H1 (cell line): Measurements from ENCODE around the gene CAMKMT. TPM values are rescaled to one million over a fixed set of nuclear protein-coding genes. Genes with fewer than 3 reads are reported as not detected.

Source experiments
- CTCF ChIA-PET: fragments of 300-600 bp; sonication (Branson Sonifier 250); formaldehyde crosslinking; loops from one replicate; lab custom pipeline; 2021; ENCODE audit not compliant: partially characterized antibody; lab: Charles Lee
- POLR2A ChIA-PET: fragments of 300-600 bp; sonication (Branson Sonifier 250); formaldehyde crosslinking; loops from one replicate; lab custom pipeline; 2021; ENCODE audit warnings: inconsistent platforms; ENCODE audit not compliant: partially characterized antibody; lab: Charles Lee
- DNase-seq, 2 experiments: peaks; one replicate each; pipeline versions ENCODE4 v3.0.0 to v3.0.0-alpha.2; 2010 to 2022; ENCODE audit warnings: low spot score in 2 of 2, low read depth in 1 of 2, mixed read lengths in 1 of 2
- FAIRE-seq: peaks from 2 replicates; lab custom pipeline; 2011; peaks lifted over from hg19 to GRCh38; lab: Jason Lieb, UNC
- H2AFZ ChIP-seq: 2 replicates; pipeline ENCODE4 v1.8.1; 2012; ENCODE audit warnings: low read length, inconsistent platforms
- H2AK5ac ChIP-seq: 2 replicates; pipeline ENCODE4 v1.6.1; 2013; ENCODE audit warnings: low read depth, low read length
- H2BK120ac ChIP-seq: replicated peaks from 2 replicates; pipeline ENCODE3; 2013; ENCODE audit warnings: low read depth, low read length, inconsistent platforms
- H2BK12ac ChIP-seq: 2 replicates; pipeline ENCODE4 v1.6.1; 2013; ENCODE audit warnings: low read depth, low read length
- H2BK15ac ChIP-seq: 2 replicates; pipeline ENCODE4 v1.6.1; 2013; ENCODE audit warnings: low read length
- H2BK20ac ChIP-seq: 2 replicates; pipeline ENCODE4 v1.6.1; 2013; ENCODE audit warnings: low read length
- H2BK5ac ChIP-seq: 2 replicates; pipeline ENCODE4 v1.6.1; 2013; ENCODE audit warnings: low read depth, low read length
- H3K14ac ChIP-seq: 2 replicates; pipeline ENCODE4 v1.6.1; 2013; ENCODE audit warnings: inconsistent platforms; ENCODE audit not compliant: insufficient read length
- H3K18ac ChIP-seq: 2 replicates; pipeline ENCODE4 v1.6.1; 2013; ENCODE audit warnings: low read length; ENCODE audit errors: extremely low read depth
- H3K23ac ChIP-seq: 2 replicates; pipeline ENCODE4 v1.6.1; 2013; ENCODE audit warnings: inconsistent platforms; ENCODE audit not compliant: insufficient read length
- H3K23me2 ChIP-seq: 2 replicates; pipeline ENCODE4 v1.6.1; 2013; ENCODE audit warnings: low read depth, low read length
- H3K27ac ChIP-seq: 2 replicates; pipeline ENCODE4 v1.6.1; 2011; ENCODE audit warnings: low read depth, low read length, inconsistent platforms
- H3K27me3 ChIP-seq, 4 experiments: replicated peaks in 1 of 4; 1 replicate in 1 of 4; 2 replicates in 3 of 4; pipeline versions ENCODE4 v1.6.1 to v1.8.1; 2011 to 2013; ENCODE audit warnings: low read length in 3 of 4, mild to moderate bottlenecking in 3 of 4, inconsistent platforms in 2 of 4, mixed read lengths in 2 of 4, moderate library complexity in 1 of 4; ENCODE audit not compliant: control insufficient read depth in 3 of 4, insufficient read depth in 3 of 4; ENCODE audit errors: extremely low read depth in 1 of 4
- H3K36me3 ChIP-seq, 4 experiments: 2 replicates each; pipeline versions ENCODE4 v1.6.1 to v1.8.1; 2011 to 2013; ENCODE audit warnings: mild to moderate bottlenecking in 4 of 4, low read length in 3 of 4, moderate library complexity in 2 of 4, control low read depth in 1 of 4, inconsistent platforms in 1 of 4; ENCODE audit not compliant: insufficient read depth in 4 of 4, control insufficient read depth in 2 of 4
- H3K4ac ChIP-seq: replicated peaks from 2 replicates; pipeline ENCODE3; 2013; ENCODE audit warnings: low read length, low read depth, mixed read lengths, inconsistent platforms; ENCODE audit not compliant: insufficient read length
- H3K4me1 ChIP-seq, 4 experiments: replicated peaks in 1 of 4; 1 replicate in 1 of 4; 2 replicates in 3 of 4; pipeline versions ENCODE4 v1.6.1 to v1.8.1; 2011 to 2013; ENCODE audit warnings: low read length in 3 of 4, inconsistent platforms in 2 of 4, mixed read lengths in 1 of 4; ENCODE audit not compliant: insufficient read depth in 4 of 4, control insufficient read depth in 3 of 4
- H3K4me2 ChIP-seq, 2 experiments: 2 replicates each; pipeline versions ENCODE4 v1.6.1 to v1.8.1; 2011 to 2013; ENCODE audit warnings: low read depth in 2 of 2, low read length in 2 of 2, control low read depth in 1 of 2, inconsistent platforms in 1 of 2, mild to moderate bottlenecking in 1 of 2; ENCODE audit not compliant: insufficient read depth in 1 of 2
- H3K4me3 ChIP-seq, 4 experiments: fragments of 200-600, 300-600 bp in 1 of 4; sonication (generic), shearing (Covaris generic), sonication (Bioruptor Twin) in 1 of 4; 2 replicates each; pipeline versions ENCODE4 v1.5.1 to v1.8.1; 2011 to 2016; ENCODE audit warnings: low read length in 4 of 4, low read depth in 3 of 4, control low read depth in 2 of 4, inconsistent platforms in 2 of 4, mild to moderate bottlenecking in 2 of 4, mixed read lengths in 1 of 4, moderate library complexity in 1 of 4; ENCODE audit not compliant: insufficient read depth in 2 of 4; ENCODE audit errors: extremely low read depth in 1 of 4
- H3K56ac ChIP-seq: replicated peaks from 2 replicates; pipeline ENCODE3; 2013; ENCODE audit warnings: low read depth, mild to moderate bottlenecking, mixed read lengths, low read length, inconsistent platforms; ENCODE audit not compliant: insufficient read length
- H3K79me1 ChIP-seq: 2 replicates; pipeline ENCODE4 v1.6.1; 2013; ENCODE audit warnings: low read depth, low read length, control low read depth
- H3K79me2 ChIP-seq, 2 experiments: 2 replicates each; pipeline versions ENCODE4 v1.6.1 to v1.8.1; 2012 to 2013; ENCODE audit warnings: low read length in 2 of 2, mild to moderate bottlenecking in 2 of 2, inconsistent platforms in 1 of 2; ENCODE audit not compliant: insufficient read depth in 2 of 2, control insufficient read depth in 1 of 2
- H3K9ac ChIP-seq, 4 experiments: replicated peaks in 1 of 4; 1 replicate in 1 of 4; 2 replicates in 3 of 4; pipeline versions ENCODE4 v1.6.1 to v1.8.1; 2011 to 2013; ENCODE audit warnings: low read depth in 3 of 4, low read length in 3 of 4, control low read depth in 2 of 4, mild to moderate bottlenecking in 2 of 4, moderate library complexity in 2 of 4, inconsistent platforms in 1 of 4; ENCODE audit errors: extremely low read depth in 1 of 4
- H3K9me3 ChIP-seq, 2 experiments: 2 replicates each; pipeline versions ENCODE4 v1.6.1 to v1.8.1; 2012 to 2013; ENCODE audit warnings: mild to moderate bottlenecking in 2 of 2, moderate library complexity in 2 of 2, control low read depth in 1 of 2, inconsistent platforms in 1 of 2, low read depth in 1 of 2, low read length in 1 of 2, mixed read lengths in 1 of 2; ENCODE audit not compliant: insufficient read depth in 2 of 2
- H4K20me1 ChIP-seq, 2 experiments: replicated peaks in 1 of 2; 2 replicates each; pipeline versions ENCODE3 to v1.8.1; 2011 to 2013; ENCODE audit warnings: inconsistent platforms in 2 of 2, low read length in 2 of 2, mild to moderate bottlenecking in 1 of 2; ENCODE audit not compliant: insufficient read depth in 2 of 2, control insufficient read depth in 1 of 2
- H4K5ac ChIP-seq: 2 replicates; pipeline ENCODE4 v1.6.1; 2013; ENCODE audit warnings: low read length, low read depth, mixed read lengths, inconsistent platforms; ENCODE audit not compliant: insufficient read length
- H4K8ac ChIP-seq: 2 replicates; pipeline ENCODE4 v1.8.0; 2013; ENCODE audit warnings: mild to moderate bottlenecking, moderate library complexity, low read length, inconsistent platforms; ENCODE audit not compliant: insufficient read depth; ENCODE audit errors: extremely low read depth
- H4K91ac ChIP-seq: replicated peaks from 2 replicates; pipeline ENCODE3; 2013; ENCODE audit warnings: low read length, mixed read lengths, inconsistent platforms; ENCODE audit not compliant: insufficient read length
- CHD2 ChIP-seq: IDR thresholded peaks from 2 replicates; pipeline ENCODE4 v1.6.1; 2012; ENCODE audit warnings: low read length, improper control_type of control experiment
- CTBP2 ChIP-seq: IDR thresholded peaks from 2 replicates; pipeline ENCODE4 v1.7.0; 2011; ENCODE audit warnings: borderline replicate concordance, mild to moderate bottlenecking, moderate library complexity, mixed read lengths, low read length; ENCODE audit not compliant: insufficient read depth, insufficient read length
- GABPA ChIP-seq: IDR thresholded peaks from 2 replicates; pipeline ENCODE4 v1.6.1; 2011; ENCODE audit warnings: mild to moderate bottlenecking, low read length, moderate library complexity, borderline replicate concordance; ENCODE audit not compliant: insufficient read depth
- RBBP5 ChIP-seq: IDR thresholded peaks from 2 replicates; pipeline ENCODE4 v1.7.1; 2012; ENCODE audit warnings: low read depth, mild to moderate bottlenecking, inconsistent platforms, low read length, moderate library complexity, borderline replicate concordance
- RNF2 ChIP-seq: fragments of 200-900, 300-1000 bp; sonication (generic); IDR thresholded peaks from 2 replicates; pipeline ENCODE4 v1.7.1; 2016; ENCODE audit warnings: borderline replicate concordance, low read depth, mild to moderate bottlenecking, antibody characterized with exemption, low read length; ENCODE audit not compliant: poor library complexity, severe bottlenecking; ENCODE audit errors: missing control alignments
- SIRT6 ChIP-seq: IDR thresholded peaks from one replicate; pipeline ENCODE4 v1.7.1; 2012; ENCODE audit warnings: low read length, inconsistent platforms
- SP4 ChIP-seq: IDR thresholded peaks from 2 replicates; pipeline ENCODE4 v1.6.1; 2012; ENCODE audit warnings: low read length, inconsistent platforms
- SUZ12 ChIP-seq: fragments of 200-600 bp; sonication (generic); IDR thresholded peaks from 2 replicates; pipeline ENCODE4 v1.6.1; 2012; ENCODE audit warnings: mild to moderate bottlenecking, inconsistent platforms, low read length, moderate library complexity, mixed read lengths
- TCF12 ChIP-seq: IDR thresholded peaks from 2 replicates; pipeline ENCODE4 v1.6.1; 2011; ENCODE audit warnings: low read depth, mild to moderate bottlenecking, low read length
- YY1 ChIP-seq: IDR thresholded peaks from 2 replicates; pipeline ENCODE4 v1.6.1; 2011; ENCODE audit warnings: low read depth, mild to moderate bottlenecking, low read length
- ZNF274 ChIP-seq: IDR thresholded peaks from 2 replicates; pipeline ENCODE4 v1.7.0; 2012; ENCODE audit warnings: low read length, borderline replicate concordance; ENCODE audit errors: extremely low read depth
- WGBS, 2 experiments: shearing (Covaris generic) in 1 of 2; methylation state at CpG; one replicate each; pipeline versions ENCODE4 v1.1.6 to v1.1.7; 2013 to 2015; ENCODE audit warnings: low lambda C conversion rate in 2 of 2, mixed read lengths in 2 of 2, inconsistent platforms in 1 of 2, low coverage in 1 of 2, missing lambda C conversion rate in 1 of 2; ENCODE audit not compliant: insufficient replicate concordance in 2 of 2, insufficient coverage in 1 of 2, insufficient read length in 1 of 2; ENCODE audit errors: extremely low coverage in 1 of 2, missing lambda C conversion rate in 1 of 2; 5-methylcytosine and 5-hydroxymethylcytosine counted together
- polyA plus RNA-seq, 7 experiments: library from polyadenylated mRNA; depleted of rRNA in 3 of 7; stranded (reverse) in 5 of 7; unstranded in 2 of 7; fragments of >200 nt in 5 of 7; fragments of 200-250 nt in 2 of 7; gene quantifications; 1 replicate in 5 of 7; 2 replicates in 1 of 7; 4 replicates in 1 of 7; pipeline versions ENCODE4 v1.2.1 to v1.2.3, GENCODE V29; 2011 to 2013; ENCODE audit warnings: missing spikeins in 2 of 7, mixed read lengths in 2 of 7
- total RNA-seq: library from RNA; stranded (reverse); fragmentation: NEBNext Ultra II Directional; extraction: Animal tissue kit (Norgen Biotek cat#: 25700); gene quantifications from 2 replicates; pipeline ENCODE4 v1.2.1, GENCODE V29; 2021
- TF ChIP-seq, protein P1 (sequence below), 3 experiments: IDR thresholded peaks; 1 replicate in 2 of 3; 2 replicates in 1 of 3; pipeline versions ENCODE4 v1.5.1 to v1.6.1; 2011; ENCODE audit warnings: low read length in 3 of 3, mild to moderate bottlenecking in 3 of 3, inconsistent platforms in 2 of 3, low read depth in 1 of 3, moderate library complexity in 1 of 3; ENCODE audit not compliant: insufficient read depth in 1 of 3; ENCODE audit errors: control extremely low read depth in 1 of 3

Gene CAMKMT
- total and polyA plus RNA-seq, 2 of the 8 experiments (the other 6 are each of a cell fraction or from before 2014, with no cell fraction given) = 14.7 to 22.4 TPM

DNA sequence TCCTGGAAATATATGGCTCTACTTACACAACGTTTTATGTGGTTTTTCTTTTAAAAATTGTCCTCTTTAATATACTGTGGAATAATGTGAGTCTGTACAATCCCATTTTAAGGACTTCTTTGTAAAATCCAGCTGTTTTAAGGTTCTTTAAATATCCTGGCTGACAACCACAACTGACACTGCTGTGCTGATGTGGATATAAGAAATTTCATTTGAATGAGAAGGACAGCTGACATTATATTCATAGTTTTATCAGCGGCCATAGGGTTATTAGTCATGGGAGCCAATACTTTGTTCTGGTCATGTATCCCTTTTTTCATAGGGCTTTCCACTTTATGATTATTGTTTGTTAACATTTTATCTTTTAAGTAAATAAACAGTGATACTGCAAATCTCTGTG lies 169.5 kb downstream of the CAMKMT start:
- Histone ChIP-seq H2BK12ac (no peak overlapping the region), H3K79me1 (no peaks in the 10 kb centered on the region), H3K23me2 (no peaks in the 10 kb centered on the region), H4K8ac (no peak overlapping the region), H3K79me2 (no peaks in the 10 kb centered on the region), H3K18ac (no peak overlapping the region), H3K23ac (no peak overlapping the region), H3K4ac (no peak overlapping the region), H3K14ac (no peak overlapping the region), H2AFZ (no peak overlapping the region), H4K91ac (no peak overlapping the region), H4K5ac (no peak overlapping the region), H3K56ac (no peak overlapping the region), H2BK15ac (no peak overlapping the region), H2AK5ac (no peak overlapping the region), H3K4me1 (peaks cover 0 to 2% (median 0%) of the 10 kb centered on the region in 4 experiments; a peak in 2 of 7 replicates), H3K27me3 (no peaks in the 10 kb centered on the region), H3K9me3 (no peaks in the 10 kb centered on the region), H3K36me3 (no peaks in the 10 kb centered on the region), H3K27ac (no peak overlapping the region), H4K20me1 (no peaks in the 10 kb centered on the region), H2BK5ac (no peak overlapping the region), H3K9ac (no peak overlapping the region), H3K4me3 (no peak overlapping the region), H3K4me2 (no peak overlapping the region), H2BK20ac (no peak overlapping the region), H2BK120ac (no peak overlapping the region)
- WGBS, 2 experiments = 86% methylated on average over 2 of the region's 2 CpGs; no CpG with 5 or more reads in 1 of the 2 experiments
- ChIA-PET POLR2A (no interaction called here), CTCF (no interaction called here)
- no peak for FAIRE-seq
- DNase-seq = no peak
- TF ChIP-seq SP4 = no peak
- no peak for TF ChIP-seq CTBP2
- no peak for TF ChIP-seq RNF2
- TF ChIP-seq YY1 = no peak
- TF ChIP-seq RBBP5 = no peak
- no peak for TF ChIP-seq SIRT6
- no peak for TF ChIP-seq CHD2
- TF ChIP-seq ZNF274 = no peak
- TF ChIP-seq GABPA = no peak
- TF ChIP-seq TCF12 = no peak
- no peak for TF ChIP-seq SUZ12
- TF ChIP-seq, protein P1, sequence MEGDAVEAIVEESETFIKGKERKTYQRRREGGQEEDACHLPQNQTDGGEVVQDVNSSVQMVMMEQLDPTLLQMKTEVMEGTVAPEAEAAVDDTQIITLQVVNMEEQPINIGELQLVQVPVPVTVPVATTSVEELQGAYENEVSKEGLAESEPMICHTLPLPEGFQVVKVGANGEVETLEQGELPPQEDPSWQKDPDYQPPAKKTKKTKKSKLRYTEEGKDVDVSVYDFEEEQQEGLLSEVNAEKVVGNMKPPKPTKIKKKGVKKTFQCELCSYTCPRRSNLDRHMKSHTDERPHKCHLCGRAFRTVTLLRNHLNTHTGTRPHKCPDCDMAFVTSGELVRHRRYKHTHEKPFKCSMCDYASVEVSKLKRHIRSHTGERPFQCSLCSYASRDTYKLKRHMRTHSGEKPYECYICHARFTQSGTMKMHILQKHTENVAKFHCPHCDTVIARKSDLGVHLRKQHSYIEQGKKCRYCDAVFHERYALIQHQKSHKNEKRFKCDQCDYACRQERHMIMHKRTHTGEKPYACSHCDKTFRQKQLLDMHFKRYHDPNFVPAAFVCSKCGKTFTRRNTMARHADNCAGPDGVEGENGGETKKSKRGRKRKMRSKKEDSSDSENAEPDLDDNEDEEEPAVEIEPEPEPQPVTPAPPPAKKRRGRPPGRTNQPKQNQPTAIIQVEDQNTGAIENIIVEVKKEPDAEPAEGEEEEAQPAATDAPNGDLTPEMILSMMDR (IDR thresholded peaks at IDR 0.05; ENCODE audit: control extremely low read depth in 1 of 3, insufficient read depth in 1 of 3, low read depth in 1 of 3, low read length in 3 of 3) = no peak
